OCI-LY7 (cell line): ENCODE data around the gene TRMT1.

ENCODE experiments used
- EZH2phosphoT487 ChIP-seq: fragments of 200-600 bp; sonication (generic); IDR thresholded peaks from 2 replicates; pipeline ENCODE4 v1.6.1; 2018; ENCODE audit warnings: low read depth, borderline replicate concordance, mild to moderate bottlenecking, mixed run types, antibody characterized with exemption, low read length, moderate library complexity, mixed read lengths
- TF ChIP-seq, protein P1 (sequence below): fragments of 200-600 bp; sonication (generic); conservative IDR thresholded peaks from 2 replicates; pipeline ENCODE4 v1.5.1; 2014; ENCODE audit warnings: mild to moderate bottlenecking, antibody characterized with exemption, low read length, moderate library complexity, mixed read lengths

DNA sequence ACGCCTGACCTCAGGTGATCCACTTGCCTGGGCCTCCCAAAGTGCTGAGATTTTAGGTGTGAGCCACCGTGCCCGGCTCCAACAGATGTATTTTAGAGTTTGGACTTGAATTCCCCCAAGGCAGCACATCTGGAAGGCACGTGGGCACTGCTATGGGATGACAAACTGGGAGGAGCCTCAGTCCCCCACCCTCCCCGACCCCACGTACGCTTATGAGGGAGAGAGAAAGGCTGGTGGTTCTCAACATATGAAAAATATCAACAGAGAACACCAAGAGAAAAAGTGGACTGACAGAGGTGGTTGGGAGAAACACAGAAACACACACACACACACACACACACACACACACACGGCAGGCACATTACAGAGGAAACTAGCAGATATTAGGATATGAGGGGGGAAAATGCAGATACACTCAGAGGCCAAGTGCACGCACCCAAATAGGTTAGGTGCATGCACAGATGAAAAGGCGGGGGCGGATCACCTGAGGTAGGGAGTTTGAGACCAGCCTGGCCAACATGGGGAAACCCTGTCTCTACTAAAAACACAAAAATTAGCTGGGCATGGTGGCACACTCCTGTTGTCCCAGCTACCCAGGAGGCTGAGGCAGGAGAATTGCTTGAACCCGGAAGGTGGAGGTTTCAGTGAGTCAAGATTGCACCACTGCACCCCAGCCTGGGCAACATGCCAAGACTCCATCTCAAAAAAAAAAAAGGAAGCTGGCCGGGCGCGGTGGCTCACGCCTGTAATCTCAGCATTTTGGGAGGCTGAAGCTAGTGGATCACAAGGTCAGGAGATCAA is 30.4 kb upstream of the TRMT1 start:
- TF ChIP-seq, protein P1, sequence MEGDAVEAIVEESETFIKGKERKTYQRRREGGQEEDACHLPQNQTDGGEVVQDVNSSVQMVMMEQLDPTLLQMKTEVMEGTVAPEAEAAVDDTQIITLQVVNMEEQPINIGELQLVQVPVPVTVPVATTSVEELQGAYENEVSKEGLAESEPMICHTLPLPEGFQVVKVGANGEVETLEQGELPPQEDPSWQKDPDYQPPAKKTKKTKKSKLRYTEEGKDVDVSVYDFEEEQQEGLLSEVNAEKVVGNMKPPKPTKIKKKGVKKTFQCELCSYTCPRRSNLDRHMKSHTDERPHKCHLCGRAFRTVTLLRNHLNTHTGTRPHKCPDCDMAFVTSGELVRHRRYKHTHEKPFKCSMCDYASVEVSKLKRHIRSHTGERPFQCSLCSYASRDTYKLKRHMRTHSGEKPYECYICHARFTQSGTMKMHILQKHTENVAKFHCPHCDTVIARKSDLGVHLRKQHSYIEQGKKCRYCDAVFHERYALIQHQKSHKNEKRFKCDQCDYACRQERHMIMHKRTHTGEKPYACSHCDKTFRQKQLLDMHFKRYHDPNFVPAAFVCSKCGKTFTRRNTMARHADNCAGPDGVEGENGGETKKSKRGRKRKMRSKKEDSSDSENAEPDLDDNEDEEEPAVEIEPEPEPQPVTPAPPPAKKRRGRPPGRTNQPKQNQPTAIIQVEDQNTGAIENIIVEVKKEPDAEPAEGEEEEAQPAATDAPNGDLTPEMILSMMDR, result no peak
- TF ChIP-seq EZH2phosphoT487, result no peak
